Right lobe of liver (tissue), 6 donors: Measurements from ENCODE around the gene GPR35. TPM values are rescaled to one million over a fixed set of nuclear protein-coding genes. Genes with fewer than 3 reads are reported as not detected.

ENCODE experiments used
- ATAC-seq, 4 donors: fragments of 200-7000 bp; cut with Tn5 transposase; one replicate each; pipeline ENCODE4 v1.9.1; 2020; ENCODE audit warnings: mild to moderate bottlenecking in 4 of 4, moderate library complexity in 4 of 4
- DNase-seq, 3 donors: peaks; one replicate each; pipeline ENCODE4 v3.0.0-alpha.2; 2020
- H3K27ac ChIP-seq, 3 donors: fragments of 200-600 bp; one replicate each; pipeline ENCODE4 v1.8.0; 2022
- H3K27me3 ChIP-seq, 2 donors: fragments of 200-600 bp; one replicate each; pipeline ENCODE4 v1.8.0; 2022
- H3K36me3 ChIP-seq, 4 donors: fragments of 200-600 bp; sonication (generic) in 1 of 4; one replicate each; pipeline versions ENCODE4 v1.5.1 to v1.8.0; 2017 to 2022; ENCODE audit warnings: control low read depth in 1 of 4
- H3K4me1 ChIP-seq, 4 donors: fragments of 200-600 bp; sonication (generic) in 1 of 4; one replicate each; pipeline versions ENCODE4 v1.5.1 to v1.8.0; 2017 to 2022; ENCODE audit warnings: control low read depth in 1 of 4
- H3K4me3 ChIP-seq, 3 donors: fragments of 200-600 bp; one replicate each; pipeline ENCODE4 v1.8.0; 2022
- H3K9me3 ChIP-seq, 4 donors: fragments of 200-600 bp; sonication (generic) in 1 of 4; one replicate each; pipeline versions ENCODE4 v1.5.1 to v1.8.0; 2017 to 2022; ENCODE audit warnings: control low read depth in 1 of 4
- POLR2A ChIP-seq: fragments of 450-650 bp; IDR thresholded peaks from one replicate; pipeline ENCODE4 v1.6.1; 2017; ENCODE audit warnings: antibody characterized with exemption, mild to moderate bottlenecking
- WGBS: methylation state at CpG from one replicate; pipeline ENCODE4 v1.1.6; 2018; ENCODE audit warnings: low coverage, low lambda C conversion rate; ENCODE audit not compliant: insufficient coverage; ENCODE audit errors: missing lambda C conversion rate; 5-methylcytosine and 5-hydroxymethylcytosine counted together
- intact Hi-C, 2 donors: fragments of 100-400 bp; cut with DNase I; formaldehyde crosslinking; loops; one replicate each; pipeline versions ENCODE4 v1.11.2 to v1.14.1; 2022
- long read RNA-seq: library from polyadenylated mRNA; unstranded; transcript quantifications from one replicate; pipeline ENCODE4 v2.0.0, GENCODE V29; 2019
- total RNA-seq, 6 experiments: library from RNA; depleted of rRNA in 2 of 6; stranded (reverse); fragments of >200 nt in 2 of 6; fragmentation: NEBNext Ultra II Directional in 3 of 6; extraction: Animal tissue kit (Norgen Biotek cat#: 25700) in 3 of 6; gene quantifications; one replicate each; pipeline versions ENCODE4 v1.1.0 to v1.2.4, GENCODE V29; 2016 to 2023
- TF ChIP-seq, protein P1 (sequence below), 4 donors: fragments of 200-600 bp in 3 of 4; fragments of 450-650 bp in 1 of 4; IDR thresholded peaks; one replicate each; pipeline versions ENCODE4 v1.5.1 to v1.8.0; 2016 to 2022; ENCODE audit warnings: antibody characterized with exemption in 4 of 4, mild to moderate bottlenecking in 2 of 4
- donor health status: DM: no; HTN: yes; CAD: no.
- donor health status: DM: no; HTN: no; CAD: no.
- donor health status: DM: no; HTN: no; CAD: no.
- donor health status: DM: no; HTN: yes; CAD: no.
- donor health status: DM: no; HTN: yes; CAD: no.

GPR35 gene, protein sequence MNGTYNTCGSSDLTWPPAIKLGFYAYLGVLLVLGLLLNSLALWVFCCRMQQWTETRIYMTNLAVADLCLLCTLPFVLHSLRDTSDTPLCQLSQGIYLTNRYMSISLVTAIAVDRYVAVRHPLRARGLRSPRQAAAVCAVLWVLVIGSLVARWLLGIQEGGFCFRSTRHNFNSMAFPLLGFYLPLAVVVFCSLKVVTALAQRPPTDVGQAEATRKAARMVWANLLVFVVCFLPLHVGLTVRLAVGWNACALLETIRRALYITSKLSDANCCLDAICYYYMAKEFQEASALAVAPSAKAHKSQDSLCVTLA
- 1 to 10 TPM in 2 of 6 experiments, under 1 TPM in 4; 0.11 to 1.2 (median 0.72) TPM for total RNA-seq
- long read RNA-seq, result 0 reads

DNA sequence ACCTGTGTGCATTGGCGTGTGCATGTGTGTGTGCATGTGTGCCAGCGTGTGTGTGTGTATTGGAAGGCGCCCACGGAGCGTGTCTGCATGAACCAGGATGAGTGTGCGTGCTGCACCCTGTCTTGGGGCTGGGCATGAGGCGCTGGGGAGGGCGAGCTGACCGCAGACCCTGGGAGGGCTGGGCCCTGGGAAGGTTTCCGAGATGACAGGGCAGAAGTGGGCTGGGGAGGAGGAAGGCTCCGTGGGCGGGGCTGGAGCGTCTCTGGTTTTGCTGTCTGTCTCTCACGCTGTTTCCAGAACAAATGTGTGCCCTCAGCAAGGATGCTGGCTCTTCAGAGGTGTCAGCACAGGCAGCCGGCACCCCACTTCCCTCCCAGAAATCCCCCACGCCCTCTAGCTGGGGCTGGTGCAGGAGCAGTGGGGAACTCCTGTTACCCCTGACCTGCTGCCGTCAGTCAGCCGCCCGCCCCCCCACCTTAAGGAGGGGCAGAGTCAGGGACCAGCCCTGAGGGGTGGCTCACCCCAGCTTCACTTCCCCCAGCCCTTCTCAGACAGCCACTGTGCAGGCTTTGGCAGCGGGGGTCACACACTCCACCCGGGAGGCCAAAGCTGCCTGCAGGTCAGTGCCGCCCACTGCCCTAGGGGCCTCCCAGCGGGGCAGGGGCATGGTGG is at the start of gene GPR35:
Gene GPR35 (plus strand): TSS at position 531 of the 672 bp plus-strand sequence. CDS start 4,473 bp downstream, outside the sequence.
- Histone ChIP-seq H3K36me3 (no peaks in the 10 kb centered on the region), H3K4me1 (no peaks in the 10 kb centered on the region), H3K27me3 (no peaks in the 10 kb centered on the region), H3K4me3 (no peak within 1 kb of the TSS), H3K9me3 (no peaks in the 10 kb centered on the region), H3K27ac (no peak within 1 kb of the TSS)
- ATAC-seq, result peak; percentile 33 to 47 (median 44)
- DNase-seq, result peak; percentile 47 to 60 (median 55)
- 38% methylated on average over 3 of the region's 23 CpGs for WGBS
- TF ChIP-seq, protein P1, sequence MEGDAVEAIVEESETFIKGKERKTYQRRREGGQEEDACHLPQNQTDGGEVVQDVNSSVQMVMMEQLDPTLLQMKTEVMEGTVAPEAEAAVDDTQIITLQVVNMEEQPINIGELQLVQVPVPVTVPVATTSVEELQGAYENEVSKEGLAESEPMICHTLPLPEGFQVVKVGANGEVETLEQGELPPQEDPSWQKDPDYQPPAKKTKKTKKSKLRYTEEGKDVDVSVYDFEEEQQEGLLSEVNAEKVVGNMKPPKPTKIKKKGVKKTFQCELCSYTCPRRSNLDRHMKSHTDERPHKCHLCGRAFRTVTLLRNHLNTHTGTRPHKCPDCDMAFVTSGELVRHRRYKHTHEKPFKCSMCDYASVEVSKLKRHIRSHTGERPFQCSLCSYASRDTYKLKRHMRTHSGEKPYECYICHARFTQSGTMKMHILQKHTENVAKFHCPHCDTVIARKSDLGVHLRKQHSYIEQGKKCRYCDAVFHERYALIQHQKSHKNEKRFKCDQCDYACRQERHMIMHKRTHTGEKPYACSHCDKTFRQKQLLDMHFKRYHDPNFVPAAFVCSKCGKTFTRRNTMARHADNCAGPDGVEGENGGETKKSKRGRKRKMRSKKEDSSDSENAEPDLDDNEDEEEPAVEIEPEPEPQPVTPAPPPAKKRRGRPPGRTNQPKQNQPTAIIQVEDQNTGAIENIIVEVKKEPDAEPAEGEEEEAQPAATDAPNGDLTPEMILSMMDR (IDR thresholded peaks at IDR 0.05), result no peak
- TF ChIP-seq POLR2A, result no peak
- intact Hi-C loops, result no loop called here

- DNase-seq, result no peak
- WGBS, result 100% methylated on average over 1 of the region's 6 CpGs
- no peak for TF ChIP-seq POLR2A
- TF ChIP-seq, protein P1 (IDR thresholded peaks at IDR 0.05), result no peak
- Histone ChIP-seq H3K4me3 (no peak overlapping the region), H3K4me1 (peaks cover 0 to 23% (median 11%) of the 10 kb centered on the region in 4 donors), H3K27ac (no peak overlapping the region), H3K36me3 (peaks cover 0 to 29% (median 3%) of the 10 kb centered on the region in 4 donors), H3K27me3 (no peaks in the 10 kb centered on the region), H3K9me3 (no peaks in the 10 kb centered on the region)
- intact Hi-C loops, result no loop called here
- no peak for ATAC-seq
These were observed 49.2 kb upstream of the GPR35 start for GRCh38 chr2:240576036-240576435.

GRCh38 chr2:240576436-240577205 is 48.7 kb upstream of the GPR35 start:
- no peak overlapping the region for H3K27ac ChIP-seq
- no peaks in the 10 kb centered on the region for H3K9me3 ChIP-seq
- H3K4me3 ChIP-seq, result no peak overlapping the region
- no peak for DNase-seq
- ATAC-seq, result no peak
- intact Hi-C loops, result no loop called here
- WGBS, result no CpG with 5 or more reads among the region's 32 CpGs
- peaks cover 0 to 25% (median 11%) of the 10 kb centered on the region in 4 donors for H3K4me1 ChIP-seq
- TF ChIP-seq, protein P1 (IDR thresholded peaks at IDR 0.05), result no peak
- peaks cover 0 to 29% (median 3%) of the 10 kb centered on the region in 4 donors for H3K36me3 ChIP-seq
- H3K27me3 ChIP-seq, result no peaks in the 10 kb centered on the region

DNA sequence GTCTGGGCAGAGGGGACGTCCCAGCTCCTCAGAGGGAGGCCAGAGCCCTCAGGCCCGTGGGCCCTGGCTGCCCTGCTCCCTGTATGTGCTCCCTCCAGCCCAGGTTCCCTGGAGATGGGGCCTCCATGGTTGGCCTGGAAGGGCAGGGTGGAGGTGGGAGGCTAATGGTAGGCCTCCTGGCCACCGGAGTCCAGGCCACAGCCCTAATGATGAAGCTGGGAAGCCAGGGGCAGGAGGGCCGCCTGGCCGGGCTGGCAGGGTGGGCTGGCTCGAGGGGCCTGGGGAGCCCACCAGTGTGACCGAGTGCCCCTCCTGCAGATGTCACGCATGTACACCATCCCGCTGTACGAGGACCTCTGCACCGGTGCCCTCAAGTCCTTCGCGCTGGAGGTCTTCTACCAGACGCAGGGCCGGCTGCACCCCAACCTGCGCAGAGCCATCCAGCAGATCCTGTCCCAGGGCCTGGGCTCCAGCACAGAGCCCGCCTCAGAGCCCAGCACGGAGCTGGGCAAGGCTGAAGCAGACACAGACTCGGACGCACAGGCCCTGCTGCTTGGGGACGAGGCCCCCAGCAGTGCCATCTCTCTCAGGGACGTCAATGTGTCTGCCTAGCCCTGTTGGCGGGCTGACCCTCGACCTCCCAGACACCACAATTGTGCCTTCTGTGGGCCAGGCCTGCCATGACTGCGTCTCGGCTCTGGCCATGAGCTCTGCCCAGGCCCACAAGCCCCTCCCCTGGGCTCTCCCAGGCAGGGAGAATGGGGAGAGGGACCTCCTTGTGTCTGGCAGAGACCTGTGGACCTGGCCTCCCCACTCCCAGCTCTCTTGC is 47.8 kb upstream of the GPR35 start:
- TF ChIP-seq POLR2A, result no peak
- TF ChIP-seq, protein P1 (IDR thresholded peaks at IDR 0.05), result no peak
- Histone ChIP-seq H3K4me1 (peaks cover 0 to 25% (median 11%) of the 10 kb centered on the region in 4 donors), H3K4me3 (no peak overlapping the region), H3K27ac (no peak overlapping the region), H3K27me3 (no peaks in the 10 kb centered on the region), H3K9me3 (no peaks in the 10 kb centered on the region), H3K36me3 (peaks cover 0 to 29% (median 3%) of the 10 kb centered on the region in 4 donors)
- WGBS, result no CpG with 5 or more reads among the region's 26 CpGs
- intact Hi-C loops, result no loop called here
- DNase-seq (no peak), ATAC-seq (no peak)
